ENCODE data around the gene ANKH. TPM values are rescaled to one million over a fixed set of nuclear protein-coding genes. Genes with fewer than 3 reads are reported as not detected.

ANKH gene
- total and polyA plus RNA-seq, 8 donors = 6.6 to 57.5 (median 10.6) TPM

- no peaks in the 10 kb centered on the region for H3K27me3 ChIP-seq
- intact Hi-C loops (cut with DNase I) = no loop called here
Observed at GRCh38 chr5:14915291-14915952, 43.8 kb upstream of the ANKH start.

GRCh38 chr5:14914623-14915260, 43.2 kb upstream of the ANKH start:
- DNase-seq (no peak), ATAC-seq (no peak)
- no peak overlapping the region for H3K4me3 ChIP-seq
- no peak for TF ChIP-seq CTCF (IDR thresholded peaks at IDR 0.05)
- no peaks in the 10 kb centered on the region for H3K9me3 ChIP-seq
- H3K27ac ChIP-seq = no peak overlapping the region
- no peaks in the 10 kb centered on the region for H3K27me3 ChIP-seq
- H3K36me3 ChIP-seq = no peaks in the 10 kb centered on the region
- intact Hi-C loops (cut with DNase I) = no loop called here
- no peaks in the 10 kb centered on the region for H3K4me1 ChIP-seq

More at GRCh38 chr5:14915291-14915952, 43.8 kb upstream of the ANKH start:
- TF ChIP-seq CTCF (IDR thresholded peaks at IDR 0.05) = no peak
- Histone ChIP-seq H3K36me3 (no peaks in the 10 kb centered on the region), H3K4me1 (no peaks in the 10 kb centered on the region), H3K4me3 (no peak overlapping the region), H3K27ac (no peak overlapping the region), H3K9me3 (no peaks in the 10 kb centered on the region)
- ATAC-seq (no peak), DNase-seq (no peak)

- intact Hi-C loops (cut with DNase I) = no loop called here
- H3K4me1 ChIP-seq = no peaks in the 10 kb centered on the region
- H3K36me3 ChIP-seq = no peaks in the 10 kb centered on the region
- TF ChIP-seq CTCF (IDR thresholded peaks at IDR 0.05) = no peak
- H3K9me3 ChIP-seq = no peaks in the 10 kb centered on the region
- DNase-seq (no peak), ATAC-seq (no peak)
- H3K4me3 ChIP-seq = no peak overlapping the region
- H3K27me3 ChIP-seq = no peaks in the 10 kb centered on the region
- no peak overlapping the region for H3K27ac ChIP-seq
Observed at GRCh38 chr5:14914193-14914592, 42.6 kb upstream of the ANKH start.

GRCh38 chr5:14913096-14913495, 41.5 kb upstream of the ANKH start:
- no peak overlapping the region for H3K4me3 ChIP-seq
- H3K4me1 ChIP-seq = no peaks in the 10 kb centered on the region
- TF ChIP-seq CTCF (IDR thresholded peaks at IDR 0.05) = no peak
- no peaks in the 10 kb centered on the region for H3K9me3 ChIP-seq
- H3K27me3 ChIP-seq = no peaks in the 10 kb centered on the region
- ATAC-seq (no peak), DNase-seq (no peak)
- no peak overlapping the region for H3K27ac ChIP-seq
- H3K36me3 ChIP-seq = no peaks in the 10 kb centered on the region
- intact Hi-C loops (cut with DNase I) = no loop called here

- TF ChIP-seq CTCF (IDR thresholded peaks at IDR 0.05) = no peak
- H3K9me3 ChIP-seq = no peaks in the 10 kb centered on the region
- ATAC-seq (no peak), DNase-seq (no peak)
- no peak overlapping the region for H3K27ac ChIP-seq
- H3K27me3 ChIP-seq = no peaks in the 10 kb centered on the region
- H3K4me1 ChIP-seq = no peaks in the 10 kb centered on the region
- intact Hi-C loops (cut with DNase I) = no loop called here
- H3K36me3 ChIP-seq = no peaks in the 10 kb centered on the region
- H3K4me3 ChIP-seq = no peak overlapping the region
Observed at GRCh38 chr5:14912206-14912605, 40.6 kb upstream of the ANKH start.

All from left lung (tissue), 10 donors.